Activated naive CD4-positive, alpha-beta T cell treated with anti-CD3 and anti-CD28 coated beads, Interleukin-2, amount 10 ng/mL, durations not matched to agents 7 days and 5 days (primary cell): ENCODE data around the gene APOBEC4.

Experiments
- CTCF ChIA-PET: fragments of 350-600 bp; sonication (Branson Sonifier 250); formaldehyde crosslinking; loops from one replicate; lab custom pipeline; 2021; ENCODE audit warnings: antibody characterized with exemption; lab: Charles Lee
- DNase-seq: peaks from one replicate; pipeline ENCODE4 v3.0.0-alpha.2; 2020
- H3K27ac Mint-ChIP-seq: one replicate; pipeline ENCODE4 v1.8.0; 2021; ENCODE audit warnings: mild to moderate bottlenecking, moderate library complexity, mixed read lengths
- H3K27me3 Mint-ChIP-seq: one replicate; pipeline ENCODE4 v1.8.0; 2021; ENCODE audit warnings: mild to moderate bottlenecking, mixed read lengths
- H3K36me3 Mint-ChIP-seq: one replicate; pipeline ENCODE4 v1.8.0; 2021; ENCODE audit warnings: mixed read lengths
- H3K4me1 Mint-ChIP-seq: one replicate; pipeline ENCODE4 v1.8.0; 2021; ENCODE audit warnings: mixed read lengths
- H3K4me3 Mint-ChIP-seq: one replicate; pipeline ENCODE4 v1.8.0; 2021; ENCODE audit warnings: mild to moderate bottlenecking, moderate library complexity, mixed read lengths
- H3K9me3 Mint-ChIP-seq: one replicate; pipeline ENCODE4 v1.8.0; 2021; ENCODE audit warnings: mixed read lengths

APOBEC4 gene

GRCh38 chr1:183598386-183598785 is 54.7 kb downstream of the APOBEC4 start:
- peaks cover 9% of the 10 kb centered on the region for H3K4me1 Mint-ChIP-seq
- no peak overlapping the region for H3K27ac Mint-ChIP-seq

GRCh38 chr1:183597656-183598347 is 55.3 kb downstream of the APOBEC4 start:
- Mint-ChIP-seq H3K4me1 (peaks cover 12% of the 10 kb centered on the region), H3K27ac (no peak overlapping the region), H3K9me3 (no peaks in the 10 kb centered on the region), H3K36me3 (no peaks in the 10 kb centered on the region), H3K4me3 (no peak overlapping the region), H3K27me3 (peaks cover 19% of the 10 kb centered on the region)
- CTCF ChIA-PET, result interaction anchor here (0.8 to 1.5 kb wide), 2 partner anchors 7 to 47 kb away, joined by 3 to 5 read pairs; partner anchors contain the start of gene NCF2
- DNase-seq, result no peak

More at GRCh38 chr1:183598386-183598785, 54.7 kb downstream of the APOBEC4 start:
- Mint-ChIP-seq H3K27me3 (peaks cover 21% of the 10 kb centered on the region), H3K4me3 (no peak overlapping the region), H3K9me3 (no peaks in the 10 kb centered on the region), H3K36me3 (no peaks in the 10 kb centered on the region)
- DNase-seq, result no peak
- CTCF ChIA-PET, result interaction anchor here (0.8 to 1.5 kb wide), 3 partner anchors 8 to 317 kb away, joined by 3 to 5 read pairs (median 3); partner anchors contain the start of gene NCF2

- peaks cover 12% of the 10 kb centered on the region for H3K4me1 Mint-ChIP-seq
- CTCF ChIA-PET, result no interaction called here
Measured at GRCh38 chr1:183596500-183596899, 56.6 kb downstream of the APOBEC4 start.

More at GRCh38 chr1:183596500-183596899, 56.6 kb downstream of the APOBEC4 start:
- DNase-seq, result no peak
- H3K4me3 Mint-ChIP-seq, result no peak overlapping the region
- no peaks in the 10 kb centered on the region for H3K9me3 Mint-ChIP-seq
- H3K27me3 Mint-ChIP-seq, result peaks cover 14% of the 10 kb centered on the region
- H3K27ac Mint-ChIP-seq, result no peak overlapping the region
- no peaks in the 10 kb centered on the region for H3K36me3 Mint-ChIP-seq
